Neural cell (in vitro differentiated cells): ENCODE results near the gene GDI2. TPM values are rescaled to one million over a fixed set of nuclear protein-coding genes. Genes with fewer than 3 reads are reported as not detected.

Source experiments
- H2AFZ ChIP-seq: fragments of 200-600, 300-800 bp; sonication (generic), shearing (Covaris generic); 2 replicates; pipeline ENCODE4 v1.6.0; 2014; ENCODE audit warnings: low read depth, mild to moderate bottlenecking, antibody characterized with exemption, low read length, moderate library complexity
- H3F3A ChIP-seq: fragments of 200-600 bp; shearing (Covaris generic); 2 replicates; pipeline ENCODE4 v1.6.1; 2016; ENCODE audit warnings: mild to moderate bottlenecking, moderate library complexity, mixed read lengths, antibody characterized with exemption, low read length; ENCODE audit not compliant: insufficient read depth, poor library complexity, severe bottlenecking
- H3K27ac ChIP-seq: fragments of 200-600, 300-800 bp; sonication (generic), shearing (Covaris generic); 2 replicates; pipeline ENCODE4 v1.5.1; 2014; ENCODE audit warnings: mild to moderate bottlenecking, low read length, moderate library complexity
- H3K27me3 ChIP-seq: fragments of 300-800, 200-600 bp; sonication (generic), shearing (Covaris generic); 2 replicates; pipeline ENCODE4 v1.6.0; 2014; ENCODE audit warnings: mild to moderate bottlenecking, low read depth, low read length, moderate library complexity; ENCODE audit not compliant: insufficient read depth
- H3K36me3 ChIP-seq: fragments of 300-800, 200-600 bp; sonication (generic), shearing (Covaris generic); 2 replicates; pipeline ENCODE4 v1.5.1; 2014; ENCODE audit warnings: mild to moderate bottlenecking, antibody characterized with exemption, low read length, moderate library complexity; ENCODE audit not compliant: insufficient read depth
- H3K4me2 ChIP-seq: fragments of 300-800, 200-600 bp; sonication (generic), shearing (Covaris generic); 2 replicates; pipeline ENCODE4 v1.6.0; 2014; ENCODE audit warnings: mild to moderate bottlenecking, low read length
- H3K4me3 ChIP-seq: fragments of 300-800, 200-600 bp; sonication (generic), shearing (Covaris generic); 2 replicates; pipeline ENCODE4 v1.5.1; 2014; ENCODE audit warnings: mild to moderate bottlenecking, low read length, moderate library complexity
- H3K79me2 ChIP-seq: fragments of 200-600 bp; shearing (Covaris generic); replicated peaks from 2 replicates; pipeline ENCODE4 v1.6.0; 2014; ENCODE audit warnings: mild to moderate bottlenecking, low read length, moderate library complexity; ENCODE audit not compliant: insufficient read depth
- H3K9ac ChIP-seq: fragments of 300-800, 200-600 bp; sonication (generic), shearing (Covaris generic); 2 replicates; pipeline ENCODE4 v1.6.1; 2016; ENCODE audit warnings: mild to moderate bottlenecking, low read length, mixed read lengths
- H3K9me2 ChIP-seq: fragments of 200-600 bp; shearing (Covaris generic); 2 replicates; pipeline ENCODE4 v1.6.1; 2016; ENCODE audit warnings: mild to moderate bottlenecking, low read length, mixed read lengths; ENCODE audit not compliant: insufficient read depth
- H3K9me3 ChIP-seq: fragments of 200-600, 300-800 bp; sonication (generic), shearing (Covaris generic); 2 replicates; pipeline ENCODE4 v1.6.1; 2016; ENCODE audit warnings: mild to moderate bottlenecking, mixed run types, low read length, moderate library complexity, mixed read lengths
- H4K20me1 ChIP-seq: fragments of 200-600 bp; shearing (Covaris generic); 2 replicates; pipeline ENCODE4 v1.6.1; 2016; ENCODE audit warnings: mild to moderate bottlenecking, mixed run types; ENCODE audit not compliant: insufficient read depth
- EP300 ChIP-seq: fragments of 450-650 bp; conservative IDR thresholded peaks from 2 replicates; pipeline ENCODE4 v1.6.1; 2014; ENCODE audit warnings: antibody characterized with exemption, mild to moderate bottlenecking, moderate library complexity; ENCODE audit not compliant: poor library complexity, severe bottlenecking
- EZH2 ChIP-seq: fragments of 200-600, 300-800 bp; shearing (Covaris generic), sonication (generic); IDR thresholded peaks from 2 replicates; pipeline ENCODE4 v1.6.1; 2014; ENCODE audit warnings: antibody characterized with exemption, low read length, borderline replicate concordance, mild to moderate bottlenecking; ENCODE audit not compliant: insufficient read depth, poor library complexity, severe bottlenecking
- MXI1 ChIP-seq: fragments of 450-650 bp; conservative IDR thresholded peaks from 2 replicates; pipeline ENCODE4 v1.6.1; 2014; ENCODE audit warnings: antibody characterized with exemption, mild to moderate bottlenecking; ENCODE audit not compliant: poor library complexity, severe bottlenecking
- POLR2AphosphoS5 ChIP-seq: IDR thresholded peaks from 2 replicates; pipeline ENCODE4 v1.6.1; 2012
- RAD21 ChIP-seq: fragments of 450-650 bp; conservative IDR thresholded peaks from 2 replicates; pipeline ENCODE4 v1.6.1; 2014; ENCODE audit warnings: antibody characterized with exemption, mild to moderate bottlenecking, moderate library complexity
- SMC3 ChIP-seq: fragments of 450-650 bp; conservative IDR thresholded peaks from 2 replicates; pipeline ENCODE4 v1.6.1; 2014; ENCODE audit warnings: antibody characterized with exemption, mild to moderate bottlenecking, moderate library complexity; ENCODE audit not compliant: poor library complexity
- TAF1 ChIP-seq: IDR thresholded peaks from 2 replicates; pipeline ENCODE4 v1.6.1; 2012; ENCODE audit warnings: low read depth
- polyA plus RNA-seq: library from polyadenylated mRNA; depleted of rRNA; stranded (reverse); fragments of >200 nt; gene quantifications from 2 replicates; pipeline ENCODE4 v1.2.3, GENCODE V29; 2014
- TF ChIP-seq, protein P1 (sequence below): fragments of 450-650 bp; IDR thresholded peaks from 2 replicates; pipeline ENCODE4 v1.5.1; 2014; ENCODE audit warnings: antibody characterized with exemption, mild to moderate bottlenecking, moderate library complexity; ENCODE audit not compliant: poor library complexity, severe bottlenecking
- TF ChIP-seq, protein P2 (sequence below): IDR thresholded peaks from 2 replicates; pipeline ENCODE4 v1.6.1; 2012; ENCODE audit warnings: borderline replicate concordance

Gene GDI2
- polyA plus RNA-seq, 1 donor from 2014 or later, result 352 TPM

DNA sequence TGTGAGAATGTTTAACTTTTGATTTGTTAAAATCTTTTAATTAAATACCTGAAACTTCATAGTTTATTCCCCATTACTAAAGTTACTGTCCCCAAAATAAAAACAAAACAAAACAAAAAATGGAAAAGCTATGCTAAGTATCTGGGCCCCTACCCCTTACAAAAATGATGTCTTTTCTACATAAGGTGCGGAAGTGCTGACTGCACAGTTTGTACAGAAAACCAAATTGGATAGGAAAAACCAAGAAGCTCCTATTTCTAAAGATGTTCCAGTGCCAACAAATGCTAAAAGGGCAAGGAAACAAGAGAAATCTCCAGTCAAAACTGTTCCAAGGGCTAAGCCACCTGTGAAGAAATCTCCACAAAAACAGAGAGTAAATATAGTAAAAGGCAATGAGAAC is 78.1 kb downstream of the GDI2 start:
- Histone ChIP-seq H3K9ac (no peak overlapping the region), H3K4me2 (no peak overlapping the region), H3K79me2 (no peaks in the 10 kb centered on the region), H3K4me3 (no peak overlapping the region), H3K9me3 (no peaks in the 10 kb centered on the region), H3K9me2 (no peaks in the 10 kb centered on the region), H2AFZ (no peak overlapping the region), H3K27me3 (no peaks in the 10 kb centered on the region), H3K27ac (no peak overlapping the region), H3K36me3 (no peaks in the 10 kb centered on the region), H3F3A (no peaks in the 10 kb centered on the region), H4K20me1 (no peaks in the 10 kb centered on the region)
- TF ChIP-seq RAD21, result no peak
- no peak for TF ChIP-seq POLR2AphosphoS5
- no peak for TF ChIP-seq SMC3
- TF ChIP-seq, protein P1, sequence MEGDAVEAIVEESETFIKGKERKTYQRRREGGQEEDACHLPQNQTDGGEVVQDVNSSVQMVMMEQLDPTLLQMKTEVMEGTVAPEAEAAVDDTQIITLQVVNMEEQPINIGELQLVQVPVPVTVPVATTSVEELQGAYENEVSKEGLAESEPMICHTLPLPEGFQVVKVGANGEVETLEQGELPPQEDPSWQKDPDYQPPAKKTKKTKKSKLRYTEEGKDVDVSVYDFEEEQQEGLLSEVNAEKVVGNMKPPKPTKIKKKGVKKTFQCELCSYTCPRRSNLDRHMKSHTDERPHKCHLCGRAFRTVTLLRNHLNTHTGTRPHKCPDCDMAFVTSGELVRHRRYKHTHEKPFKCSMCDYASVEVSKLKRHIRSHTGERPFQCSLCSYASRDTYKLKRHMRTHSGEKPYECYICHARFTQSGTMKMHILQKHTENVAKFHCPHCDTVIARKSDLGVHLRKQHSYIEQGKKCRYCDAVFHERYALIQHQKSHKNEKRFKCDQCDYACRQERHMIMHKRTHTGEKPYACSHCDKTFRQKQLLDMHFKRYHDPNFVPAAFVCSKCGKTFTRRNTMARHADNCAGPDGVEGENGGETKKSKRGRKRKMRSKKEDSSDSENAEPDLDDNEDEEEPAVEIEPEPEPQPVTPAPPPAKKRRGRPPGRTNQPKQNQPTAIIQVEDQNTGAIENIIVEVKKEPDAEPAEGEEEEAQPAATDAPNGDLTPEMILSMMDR, result no peak
- TF ChIP-seq, protein P2, sequence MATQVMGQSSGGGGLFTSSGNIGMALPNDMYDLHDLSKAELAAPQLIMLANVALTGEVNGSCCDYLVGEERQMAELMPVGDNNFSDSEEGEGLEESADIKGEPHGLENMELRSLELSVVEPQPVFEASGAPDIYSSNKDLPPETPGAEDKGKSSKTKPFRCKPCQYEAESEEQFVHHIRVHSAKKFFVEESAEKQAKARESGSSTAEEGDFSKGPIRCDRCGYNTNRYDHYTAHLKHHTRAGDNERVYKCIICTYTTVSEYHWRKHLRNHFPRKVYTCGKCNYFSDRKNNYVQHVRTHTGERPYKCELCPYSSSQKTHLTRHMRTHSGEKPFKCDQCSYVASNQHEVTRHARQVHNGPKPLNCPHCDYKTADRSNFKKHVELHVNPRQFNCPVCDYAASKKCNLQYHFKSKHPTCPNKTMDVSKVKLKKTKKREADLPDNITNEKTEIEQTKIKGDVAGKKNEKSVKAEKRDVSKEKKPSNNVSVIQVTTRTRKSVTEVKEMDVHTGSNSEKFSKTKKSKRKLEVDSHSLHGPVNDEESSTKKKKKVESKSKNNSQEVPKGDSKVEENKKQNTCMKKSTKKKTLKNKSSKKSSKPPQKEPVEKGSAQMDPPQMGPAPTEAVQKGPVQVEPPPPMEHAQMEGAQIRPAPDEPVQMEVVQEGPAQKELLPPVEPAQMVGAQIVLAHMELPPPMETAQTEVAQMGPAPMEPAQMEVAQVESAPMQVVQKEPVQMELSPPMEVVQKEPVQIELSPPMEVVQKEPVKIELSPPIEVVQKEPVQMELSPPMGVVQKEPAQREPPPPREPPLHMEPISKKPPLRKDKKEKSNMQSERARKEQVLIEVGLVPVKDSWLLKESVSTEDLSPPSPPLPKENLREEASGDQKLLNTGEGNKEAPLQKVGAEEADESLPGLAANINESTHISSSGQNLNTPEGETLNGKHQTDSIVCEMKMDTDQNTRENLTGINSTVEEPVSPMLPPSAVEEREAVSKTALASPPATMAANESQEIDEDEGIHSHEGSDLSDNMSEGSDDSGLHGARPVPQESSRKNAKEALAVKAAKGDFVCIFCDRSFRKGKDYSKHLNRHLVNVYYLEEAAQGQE, result no peak
- TF ChIP-seq MXI1, result no peak
- TF ChIP-seq EP300, result no peak
- TF ChIP-seq TAF1, result no peak
- TF ChIP-seq EZH2, result no peak

DNA sequence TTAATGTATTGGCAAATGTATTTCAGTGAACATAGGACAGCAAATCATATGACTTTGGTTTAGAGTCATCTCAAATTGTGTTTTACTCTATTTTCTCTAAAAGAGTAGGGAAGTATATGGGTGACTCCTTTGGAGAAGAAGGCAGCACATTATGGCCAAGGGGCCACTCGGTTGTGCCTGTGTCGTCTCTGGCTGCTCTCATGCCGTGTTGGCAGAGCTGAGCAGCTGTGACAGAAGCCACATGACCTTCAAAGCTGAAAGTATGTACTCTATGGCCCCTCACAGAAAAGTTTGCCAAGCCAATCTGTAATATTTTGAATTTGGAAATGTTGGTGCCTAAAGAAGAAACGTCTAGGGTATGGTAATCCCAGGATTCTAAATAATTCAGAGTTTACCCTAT is 81.1 kb downstream of the GDI2 start:
- H3K4me3 ChIP-seq, result no peak overlapping the region
- H3K9me2 ChIP-seq, result no peaks in the 10 kb centered on the region
- no peaks in the 10 kb centered on the region for H3K36me3 ChIP-seq
- H3K27ac ChIP-seq, result no peak overlapping the region
- H2AFZ ChIP-seq, result no peak overlapping the region
- no peak overlapping the region for H3K4me2 ChIP-seq
- H3F3A ChIP-seq, result no peaks in the 10 kb centered on the region
- H3K27me3 ChIP-seq, result no peaks in the 10 kb centered on the region
- H3K9me3 ChIP-seq, result no peaks in the 10 kb centered on the region
- H3K9ac ChIP-seq, result no peak overlapping the region
- no peaks in the 10 kb centered on the region for H3K79me2 ChIP-seq
- no peaks in the 10 kb centered on the region for H4K20me1 ChIP-seq
- TF ChIP-seq POLR2AphosphoS5 (no peak), SMC3 (no peak), MXI1 (no peak), TAF1 (no peak), RAD21 (no peak), EZH2 (no peak), EP300 (no peak)
- TF ChIP-seq, protein P2, result no peak
- TF ChIP-seq, protein P1, result no peak
